Measurements from ENCODE around the gene CIRBP.
A peak's percentile ranks its signal among the peaks of the same experiment; 100 is the strongest.

CIRBP gene

DNA sequence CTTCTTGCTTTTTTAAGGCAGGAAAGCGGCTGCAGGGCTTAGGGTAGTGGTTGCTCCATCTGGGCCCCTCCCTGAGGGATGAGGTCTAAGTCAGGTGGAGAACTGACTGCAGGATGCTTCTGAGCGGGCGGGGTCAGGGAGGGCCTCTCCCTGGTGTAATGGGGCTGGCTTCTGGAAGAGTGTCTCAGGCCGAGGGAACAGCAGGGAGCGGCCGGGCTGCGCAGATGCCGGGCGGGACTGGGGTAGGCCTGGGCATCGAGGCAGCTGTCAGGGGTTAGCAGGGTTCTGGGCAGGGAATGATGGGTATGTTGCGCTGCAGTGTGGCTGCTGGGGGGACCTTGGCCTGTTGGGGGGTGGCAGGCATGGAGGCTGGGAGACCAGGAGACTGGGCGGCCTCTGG lies 8.9 kb downstream of the CIRBP start:
- TF ChIP-seq SIN3A (IDR thresholded peaks at IDR 0.05; ENCODE audit: borderline replicate concordance, insufficient read depth, low read length): no peak
- no peak for TF ChIP-seq TAF1 (IDR thresholded peaks at IDR 0.05; ENCODE audit: borderline replicate concordance, insufficient read depth, low read length)
- TF ChIP-seq FOXP2 (optimal IDR thresholded peaks at IDR 0.05; ENCODE audit: borderline replicate concordance, extremely low read depth, extremely low read length, insufficient read depth): no peak
- no peak for TF ChIP-seq POLR2AphosphoS5 (IDR thresholded peaks at IDR 0.05; ENCODE audit: low read depth, low read length)

DNA sequence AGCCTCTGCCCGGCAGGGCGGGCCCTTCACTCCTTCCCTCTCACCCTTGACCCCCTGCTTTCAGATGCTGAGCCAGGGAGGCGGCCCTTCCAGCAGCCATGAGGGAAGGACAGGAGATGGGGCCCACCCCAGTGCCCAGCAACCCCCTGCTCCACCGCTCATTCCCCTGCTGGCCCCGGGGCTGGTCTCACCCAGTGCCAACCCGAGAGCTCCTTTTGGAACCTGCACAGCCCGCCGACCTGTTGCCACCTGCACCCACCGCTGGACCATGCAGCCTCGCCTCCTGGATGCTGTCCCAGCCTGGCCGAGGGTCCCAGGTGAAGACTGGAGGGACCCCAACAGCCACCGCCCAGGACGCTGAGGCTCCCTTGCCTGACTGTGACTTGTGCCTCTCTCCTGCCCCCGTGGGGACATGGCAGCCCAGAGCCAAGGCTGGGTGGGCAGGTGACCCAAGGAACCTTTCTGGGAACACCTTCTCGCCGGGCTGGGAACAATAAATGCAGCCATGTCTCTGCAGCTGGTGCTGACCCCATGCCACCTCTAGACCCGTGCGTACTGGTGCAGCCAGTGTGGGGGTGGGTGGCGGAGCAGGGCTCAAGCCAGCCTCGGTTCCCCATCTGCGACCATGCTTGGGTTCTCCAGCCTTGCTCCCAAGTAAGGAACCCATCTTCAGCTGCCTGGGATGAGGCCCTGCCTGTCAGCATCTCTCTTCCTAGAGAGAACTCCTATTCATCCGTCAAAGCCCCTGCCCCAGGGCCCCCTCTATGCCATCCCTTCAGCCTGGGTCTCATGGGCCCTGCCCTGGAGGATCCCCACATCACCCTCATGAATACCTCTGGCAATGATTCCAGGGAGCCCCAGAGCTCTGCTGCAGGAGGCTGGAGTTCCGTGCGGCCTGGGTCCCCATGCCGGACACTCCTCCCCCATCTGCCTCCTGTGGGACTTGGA lies 9.9 kb downstream of the CIRBP start:
- TF ChIP-seq, protein P1, sequence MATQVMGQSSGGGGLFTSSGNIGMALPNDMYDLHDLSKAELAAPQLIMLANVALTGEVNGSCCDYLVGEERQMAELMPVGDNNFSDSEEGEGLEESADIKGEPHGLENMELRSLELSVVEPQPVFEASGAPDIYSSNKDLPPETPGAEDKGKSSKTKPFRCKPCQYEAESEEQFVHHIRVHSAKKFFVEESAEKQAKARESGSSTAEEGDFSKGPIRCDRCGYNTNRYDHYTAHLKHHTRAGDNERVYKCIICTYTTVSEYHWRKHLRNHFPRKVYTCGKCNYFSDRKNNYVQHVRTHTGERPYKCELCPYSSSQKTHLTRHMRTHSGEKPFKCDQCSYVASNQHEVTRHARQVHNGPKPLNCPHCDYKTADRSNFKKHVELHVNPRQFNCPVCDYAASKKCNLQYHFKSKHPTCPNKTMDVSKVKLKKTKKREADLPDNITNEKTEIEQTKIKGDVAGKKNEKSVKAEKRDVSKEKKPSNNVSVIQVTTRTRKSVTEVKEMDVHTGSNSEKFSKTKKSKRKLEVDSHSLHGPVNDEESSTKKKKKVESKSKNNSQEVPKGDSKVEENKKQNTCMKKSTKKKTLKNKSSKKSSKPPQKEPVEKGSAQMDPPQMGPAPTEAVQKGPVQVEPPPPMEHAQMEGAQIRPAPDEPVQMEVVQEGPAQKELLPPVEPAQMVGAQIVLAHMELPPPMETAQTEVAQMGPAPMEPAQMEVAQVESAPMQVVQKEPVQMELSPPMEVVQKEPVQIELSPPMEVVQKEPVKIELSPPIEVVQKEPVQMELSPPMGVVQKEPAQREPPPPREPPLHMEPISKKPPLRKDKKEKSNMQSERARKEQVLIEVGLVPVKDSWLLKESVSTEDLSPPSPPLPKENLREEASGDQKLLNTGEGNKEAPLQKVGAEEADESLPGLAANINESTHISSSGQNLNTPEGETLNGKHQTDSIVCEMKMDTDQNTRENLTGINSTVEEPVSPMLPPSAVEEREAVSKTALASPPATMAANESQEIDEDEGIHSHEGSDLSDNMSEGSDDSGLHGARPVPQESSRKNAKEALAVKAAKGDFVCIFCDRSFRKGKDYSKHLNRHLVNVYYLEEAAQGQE (IDR thresholded peaks at IDR 0.05; ENCODE audit: insufficient read depth in 1 of 2, low read depth in 2 of 2, low read length in 2 of 2): no peak
- TF ChIP-seq TAF1 (IDR thresholded peaks at IDR 0.05; ENCODE audit: borderline replicate concordance, insufficient read depth, low read length) (no peak), SIN3A (IDR thresholded peaks at IDR 0.05; ENCODE audit: borderline replicate concordance, insufficient read depth, low read length) (no peak), POLR2AphosphoS5 (IDR thresholded peaks at IDR 0.05; ENCODE audit: low read depth, low read length) (no peak), FOXP2 (optimal IDR thresholded peaks at IDR 0.05; ENCODE audit: borderline replicate concordance, extremely low read depth, extremely low read length, insufficient read depth) (no peak)

DNA sequence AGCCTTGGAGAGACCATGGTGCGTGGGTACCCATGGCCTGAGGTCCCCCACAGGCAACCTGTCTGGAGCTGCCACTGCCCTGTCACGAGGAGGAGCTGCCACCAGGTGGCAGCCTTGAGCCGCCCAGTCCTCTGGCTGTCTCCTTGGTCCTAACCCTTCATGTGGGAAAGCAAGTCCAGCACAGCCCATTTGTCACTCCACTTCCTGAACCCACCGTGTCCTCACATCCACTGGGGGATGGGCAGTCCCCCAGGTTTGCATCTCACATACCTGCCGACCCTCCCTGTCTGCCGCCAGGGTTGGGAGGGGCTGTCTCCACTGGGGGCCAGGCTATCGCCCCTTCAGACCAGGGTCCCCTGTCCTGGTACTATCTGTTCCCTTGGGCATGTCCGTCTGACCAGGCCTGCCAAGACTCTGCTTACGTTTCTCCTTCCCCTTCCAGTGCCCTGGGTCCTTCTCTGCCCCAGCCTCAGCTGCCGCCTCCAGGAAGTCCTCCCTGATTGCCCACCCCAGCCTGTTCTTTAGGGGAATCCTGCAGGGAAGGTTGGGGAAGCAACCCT lies 10.7 kb downstream of the CIRBP start:
- TF ChIP-seq, protein P1 (IDR thresholded peaks at IDR 0.05; ENCODE audit: insufficient read depth in 1 of 2, low read depth in 2 of 2, low read length in 2 of 2): no peak
- no peak; the same call in 1 of the 2 replicates for TF ChIP-seq POLR2AphosphoS5 (IDR thresholded peaks at IDR 0.05; ENCODE audit: low read depth, low read length)
- peak; percentile 59 for TF ChIP-seq FOXP2 (optimal IDR thresholded peaks at IDR 0.05; ENCODE audit: borderline replicate concordance, extremely low read depth, extremely low read length, insufficient read depth)
- no peak for TF ChIP-seq TAF1 (IDR thresholded peaks at IDR 0.05; ENCODE audit: borderline replicate concordance, insufficient read depth, low read length)

DNA sequence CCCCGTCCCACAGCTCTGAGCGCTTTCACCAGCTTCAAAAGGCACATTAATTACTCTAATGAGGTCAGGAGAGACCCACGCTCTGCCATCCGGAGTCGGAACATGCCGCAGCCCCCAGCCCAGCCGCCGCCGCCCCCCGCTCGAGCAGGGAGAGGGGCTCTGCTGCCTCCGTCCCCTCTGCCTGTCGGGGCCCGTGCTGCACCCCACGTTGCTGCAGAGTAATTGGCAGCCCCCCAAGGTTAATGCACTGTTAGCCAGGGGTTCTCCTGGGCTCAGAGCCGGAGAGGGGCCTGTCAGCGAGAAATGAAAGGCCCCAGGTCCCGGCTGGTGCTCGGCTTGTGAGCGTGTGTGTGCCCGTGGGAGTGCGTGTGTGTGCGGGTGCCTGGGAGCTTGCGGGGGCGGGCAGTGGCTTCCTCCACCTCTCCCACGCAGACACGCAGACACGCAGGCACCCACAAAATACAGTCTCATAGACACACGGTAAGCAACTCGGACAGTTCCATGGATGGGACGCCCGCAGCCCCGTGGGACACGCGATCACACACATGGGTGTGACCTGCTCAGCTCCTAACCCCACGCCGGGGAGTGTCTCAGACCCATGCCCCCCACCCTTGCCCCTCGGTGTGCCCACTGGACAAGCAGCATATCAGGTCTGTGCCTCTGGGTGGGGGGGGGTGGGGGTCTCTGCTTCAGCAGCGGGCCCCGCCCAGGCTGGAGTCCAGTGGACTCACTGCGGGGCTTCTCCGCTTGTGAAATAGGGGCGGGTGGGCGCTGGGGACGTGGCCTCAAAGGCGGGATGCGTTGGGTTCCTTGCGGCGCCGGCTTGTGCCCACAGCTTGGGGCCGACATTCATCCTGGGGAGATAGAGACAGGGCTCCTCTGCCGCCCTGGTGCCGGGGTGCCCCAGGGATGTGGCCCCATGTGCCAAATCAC lies 11.8 kb downstream of the CIRBP start:
- no peak for TF ChIP-seq TAF1 (IDR thresholded peaks at IDR 0.05; ENCODE audit: borderline replicate concordance, insufficient read depth, low read length)
- TF ChIP-seq FOXP2 (optimal IDR thresholded peaks at IDR 0.05; ENCODE audit: borderline replicate concordance, extremely low read depth, extremely low read length, insufficient read depth): no peak
- TF ChIP-seq, protein P1 (IDR thresholded peaks at IDR 0.05; ENCODE audit: insufficient read depth in 1 of 2, low read depth in 2 of 2, low read length in 2 of 2): no peak
- TF ChIP-seq POLR2AphosphoS5 (IDR thresholded peaks at IDR 0.05; ENCODE audit: low read depth, low read length): no peak
- no peak for TF ChIP-seq SIN3A (IDR thresholded peaks at IDR 0.05; ENCODE audit: borderline replicate concordance, insufficient read depth, low read length)

Data from PFSK-1 (cell line).